Muscle of arm (tissue), 14 donors: Measurements from ENCODE around the gene TRIM43B. TPM values are rescaled to one million over a fixed set of nuclear protein-coding genes. Genes with fewer than 3 reads are reported as not detected.
"Not testable (repeated sequence)": the region's sequence is repeated elsewhere in the genome, so short reads cannot be mapped to it uniquely, and the experiment has no call there.

ENCODE experiments used
- DNase-seq: peaks from one replicate; pipeline ENCODE4 v3.0.0-alpha.2; 2013
- long read RNA-seq, 11 donors: transcript quantifications; one replicate each; lab custom pipeline, GENCODE V29; 2026
- polyA plus RNA-seq, 12 donors: library from polyadenylated mRNA; unstranded; fragments of 120-200 nt; gene quantifications; one replicate each; pipeline ENCODE4 v1.2.1, GENCODE V29; 2013; ENCODE audit not compliant: insufficient read length in 12 of 12

Gene TRIM43B
- polyA plus RNA-seq: not detected
- long read RNA-seq, donor 1: 0 reads
- long read RNA-seq, donor 2: 0 reads
- long read RNA-seq, donor 3: 0 reads
- long read RNA-seq, donor 4: 0 reads
- long read RNA-seq, donor 5: 0 reads
- long read RNA-seq, donor 6: 0 reads
- long read RNA-seq, donor 7: 0 reads
- long read RNA-seq, donor 8: 0 reads
- long read RNA-seq, donor 9: 0 reads
- long read RNA-seq, donor 10: 0 reads
- long read RNA-seq, donor 11: 0 reads

DNA sequence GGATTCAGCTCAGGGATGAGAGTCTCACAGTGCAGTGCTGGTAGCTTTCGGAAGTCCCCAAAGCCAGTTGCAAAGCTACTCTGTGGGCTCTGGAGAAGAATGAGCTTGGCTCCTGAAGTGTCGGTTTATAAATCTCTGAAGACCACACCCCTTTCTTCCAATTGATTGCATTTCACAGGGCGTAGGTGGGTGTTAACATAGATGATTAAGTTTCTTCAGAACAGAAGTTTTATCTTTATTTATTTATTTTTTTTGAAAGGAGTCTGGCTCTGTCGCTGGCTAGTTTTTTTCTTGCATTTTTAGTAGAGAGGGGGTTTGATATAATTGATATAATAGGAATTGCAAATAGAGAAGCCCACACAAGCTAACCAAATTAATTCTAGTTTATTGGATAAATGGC lies at the start of gene TRIM43B:
TRIM43B (minus strand) TSS at position 101 of the 400 bp plus-strand sequence. CDS start 2,040 bp downstream, outside the sequence.
- DNase-seq: not testable (repeated sequence)

DNA sequence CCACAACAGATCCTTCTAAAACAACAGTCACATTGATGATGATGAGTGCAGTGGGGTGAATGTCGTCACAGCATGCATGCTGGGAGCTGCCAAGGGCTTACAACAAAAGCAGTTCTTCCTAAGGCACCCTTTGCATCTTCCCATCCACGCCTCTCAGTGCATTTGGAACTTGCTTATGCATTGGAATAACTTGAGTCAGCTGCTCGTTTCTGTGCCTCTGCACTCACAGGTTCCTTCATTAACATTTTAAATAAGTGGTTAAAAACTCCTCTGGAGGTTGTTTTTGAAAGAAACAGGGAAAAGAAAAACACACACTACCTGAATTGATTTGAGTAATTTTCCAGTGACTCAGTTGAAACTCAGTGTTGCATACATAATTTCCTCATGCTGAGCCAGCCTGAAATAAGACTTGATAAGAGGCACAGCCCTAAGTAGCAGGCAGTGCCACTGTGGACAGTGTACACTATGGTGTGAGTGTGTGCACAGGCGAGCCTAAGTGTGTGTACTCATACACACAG lies 46.8 kb upstream of the TRIM43B start:
- no peak for DNase-seq

DNA sequence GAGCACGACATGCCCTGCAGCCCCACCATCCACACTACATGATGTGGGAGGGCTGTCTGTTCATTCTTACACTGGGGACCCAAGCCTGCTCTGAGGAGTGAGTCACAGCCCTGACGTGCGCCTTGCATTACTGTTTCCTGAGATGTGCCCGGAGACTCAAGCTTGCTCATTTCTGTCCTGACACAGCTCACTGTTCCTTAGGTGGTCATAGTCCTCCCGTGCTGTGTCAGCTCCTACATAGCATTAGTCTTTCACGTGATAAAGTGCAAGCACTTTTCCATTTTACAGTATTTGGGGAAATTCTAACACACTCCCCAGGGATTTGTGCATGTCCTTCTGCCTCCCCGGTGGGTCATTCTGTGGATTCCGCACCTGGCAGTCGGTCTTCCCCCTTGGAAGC lies 46.2 kb upstream of the TRIM43B start:
- no peak for DNase-seq

- DNase-seq: peak; percentile 54
Measured at GRCh38 chr2:95526360-95527341, 42.1 kb upstream of the TRIM43B start.

DNA sequence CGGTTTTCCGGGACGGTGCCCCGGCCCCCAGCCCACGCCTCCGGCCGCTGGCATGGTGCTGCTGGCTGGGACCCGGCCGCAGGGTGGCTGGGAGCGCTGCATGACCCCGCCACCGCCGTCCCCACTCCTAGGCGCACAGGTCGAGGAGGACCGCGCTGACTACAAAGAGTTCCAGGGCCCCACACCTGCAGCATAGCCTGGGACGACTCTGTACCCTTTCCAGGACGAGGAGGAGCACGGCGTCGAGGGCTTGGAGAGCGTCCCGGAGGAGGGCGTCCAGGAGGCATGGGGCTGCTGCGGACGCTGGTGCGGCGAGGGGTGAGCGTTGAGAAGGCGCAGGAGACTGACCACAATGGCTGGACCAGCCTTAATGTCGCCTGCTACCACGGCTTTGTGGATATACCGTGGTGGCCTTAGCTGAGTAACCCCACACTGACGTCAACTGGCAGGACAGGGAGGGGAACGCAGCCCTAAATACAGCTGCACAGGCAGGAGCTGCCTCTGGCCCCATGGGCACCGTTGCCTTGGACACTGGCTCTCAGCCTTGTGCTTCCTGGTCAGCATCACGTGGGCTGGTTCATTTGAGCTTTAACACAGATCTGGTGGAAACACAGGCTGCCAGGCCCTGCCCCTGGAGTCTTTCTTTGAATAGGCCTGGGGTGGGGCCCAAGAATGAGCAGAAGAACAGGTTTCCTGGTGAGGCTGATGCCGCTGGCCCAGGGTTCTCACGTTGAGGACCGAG lies 40.9 kb upstream of the TRIM43B start:
- DNase-seq: peak; percentile 2

DNA sequence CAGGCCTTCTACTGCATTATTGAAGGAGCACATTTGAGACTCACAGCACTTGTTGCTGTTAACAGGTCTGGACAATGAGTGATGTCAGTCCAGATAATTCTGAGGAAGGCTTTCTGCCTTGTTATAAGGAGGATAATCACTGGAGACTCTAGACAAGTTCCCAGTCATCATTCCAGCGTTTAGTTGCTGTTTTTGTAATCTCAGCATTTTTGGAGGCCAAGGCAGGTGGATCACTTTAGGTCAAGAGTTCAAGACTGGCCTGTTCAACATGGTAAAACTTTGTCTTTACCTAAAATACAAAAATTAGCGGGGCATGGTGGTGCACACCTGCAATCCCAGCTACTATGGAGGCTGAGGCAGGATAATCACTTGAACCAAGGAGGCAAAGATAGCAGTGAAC lies 39.6 kb upstream of the TRIM43B start:
- no peak for DNase-seq

GRCh38 chr2:95514718-95515117 lies 30.2 kb upstream of the TRIM43B start:
- DNase-seq: no peak

DNA sequence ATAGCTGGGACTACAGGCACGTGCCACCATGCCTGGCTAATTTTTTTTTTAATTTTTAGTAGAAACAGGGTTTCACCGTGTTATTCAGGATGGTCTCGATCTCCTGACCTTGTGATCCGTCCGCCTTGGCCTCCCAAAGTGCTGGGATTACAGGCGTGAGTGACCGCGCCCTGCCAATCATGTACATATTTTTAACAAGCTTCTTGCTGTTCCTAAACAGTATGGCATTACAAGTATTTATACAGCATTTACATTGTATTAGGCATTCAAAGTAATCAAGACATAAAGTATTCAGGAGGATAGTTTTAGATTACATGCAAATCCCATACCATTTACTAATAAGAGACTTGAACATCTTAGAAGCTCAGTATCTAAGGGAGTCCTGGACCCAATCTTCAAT lies 29.7 kb upstream of the TRIM43B start:
- DNase-seq: not testable (repeated sequence)

DNA sequence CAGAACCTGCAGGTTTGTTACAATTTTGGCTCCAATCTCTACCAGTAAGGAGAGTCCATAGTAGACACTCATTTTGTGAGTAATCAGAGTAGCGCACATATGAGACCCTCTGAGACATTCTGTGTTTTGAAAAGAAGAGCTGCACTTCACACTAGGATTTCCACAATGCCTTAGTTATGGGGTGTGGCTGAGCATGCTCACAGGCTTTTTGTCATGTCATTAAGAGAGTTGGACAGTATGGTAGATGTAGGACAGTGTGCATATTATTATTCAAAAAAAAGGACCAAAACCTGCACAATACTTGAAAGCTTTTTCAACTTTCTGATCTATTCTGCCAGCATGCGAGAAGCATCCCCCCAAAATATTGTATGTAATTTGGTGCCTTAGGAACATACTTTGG lies 24.9 kb upstream of the TRIM43B start:
- DNase-seq: no peak

DNA sequence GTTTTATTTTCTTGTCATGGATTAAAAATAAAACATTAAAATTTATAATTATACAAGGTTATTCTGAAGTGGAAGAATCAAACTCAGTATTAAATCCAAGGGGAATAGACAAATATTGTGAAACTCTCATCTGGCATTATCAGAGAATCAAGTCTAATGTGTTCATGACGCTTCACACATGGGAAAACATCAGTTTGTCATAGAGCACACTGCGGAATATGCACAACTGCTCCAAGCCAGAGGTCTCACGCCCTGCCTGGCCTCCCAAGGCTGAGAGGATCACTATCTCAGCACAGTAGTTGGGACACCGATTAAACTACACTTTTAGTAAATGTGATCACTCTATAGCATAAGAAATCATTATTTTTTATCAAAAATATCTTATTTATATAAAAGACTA lies 20.7 kb upstream of the TRIM43B start:
- no peak for DNase-seq

DNA sequence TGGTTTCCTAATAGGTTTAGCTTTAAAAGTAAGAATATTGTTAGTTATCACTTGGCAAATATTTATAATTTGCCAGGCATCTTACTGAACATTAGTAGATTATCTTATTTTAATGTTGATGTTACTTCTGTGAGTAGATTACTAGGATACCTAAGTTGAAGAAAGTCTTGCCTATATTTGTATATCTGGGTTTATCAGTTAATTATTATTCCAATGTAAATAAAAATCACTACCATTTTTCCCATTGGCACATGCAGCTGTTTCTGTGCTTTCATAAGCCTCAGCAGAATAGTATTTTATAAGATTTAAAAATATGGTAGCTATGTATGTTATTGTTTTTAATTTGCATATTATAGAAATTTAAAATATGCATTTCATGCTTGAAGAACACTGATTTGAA lies 16.3 kb upstream of the TRIM43B start:
- DNase-seq: no peak

- not testable (repeated sequence) for DNase-seq
Measured at GRCh38 chr2:95492076-95492475, 7.5 kb upstream of the TRIM43B start.

DNA sequence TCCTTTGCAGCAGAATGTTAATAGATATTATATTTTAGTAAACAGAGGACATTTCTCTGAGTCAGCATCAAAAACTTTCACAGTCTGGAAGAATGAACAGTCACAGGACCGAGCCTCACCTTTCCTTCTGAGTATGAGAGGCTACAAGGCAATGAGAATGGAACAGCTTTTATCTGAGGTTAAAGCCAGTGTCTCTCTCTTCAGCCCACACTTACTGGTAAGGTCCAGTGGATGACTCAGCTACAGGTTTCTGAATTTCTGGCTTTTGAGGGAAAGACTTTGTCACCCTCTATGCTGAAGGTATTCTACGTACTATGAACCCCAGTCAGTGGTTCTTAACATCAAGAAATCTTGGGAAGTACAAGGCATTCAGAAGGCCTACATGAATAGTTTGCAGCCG lies 9.5 kb downstream of the TRIM43B start:
- not testable (repeated sequence) for DNase-seq

GRCh38 chr2:95467984-95468383 lies 16.6 kb downstream of the TRIM43B start:
- DNase-seq: not testable (repeated sequence)

- DNase-seq: not testable (repeated sequence)
Measured at GRCh38 chr2:95466572-95466971, 18.0 kb downstream of the TRIM43B start.

- DNase-seq: not testable (repeated sequence)
Measured at GRCh38 chr2:95463292-95463691, 21.3 kb downstream of the TRIM43B start.

DNA sequence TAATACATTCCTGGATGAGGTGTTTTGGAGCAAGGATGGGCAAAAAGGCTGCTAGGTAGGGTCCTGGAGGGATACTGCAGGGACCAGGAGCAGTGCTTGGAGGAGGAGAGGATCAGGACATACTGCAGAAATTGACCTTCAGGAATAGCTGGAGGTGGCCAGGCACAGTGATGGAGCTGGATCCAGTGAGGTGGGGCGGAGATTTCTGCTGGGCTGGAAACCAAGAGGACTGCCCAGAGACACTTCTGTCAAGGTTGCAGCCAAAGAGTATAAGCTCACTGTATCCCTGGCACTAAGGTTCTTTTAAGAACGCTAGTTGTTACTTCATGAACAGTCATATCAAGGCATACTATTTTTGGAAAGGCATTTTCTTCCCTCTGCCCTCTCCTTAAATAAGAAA lies 39.2 kb downstream of the TRIM43B start:
- not testable (repeated sequence) for DNase-seq

- not testable (repeated sequence) for DNase-seq
Measured at GRCh38 chr2:95442474-95443099, 42.0 kb downstream of the TRIM43B start.

DNA sequence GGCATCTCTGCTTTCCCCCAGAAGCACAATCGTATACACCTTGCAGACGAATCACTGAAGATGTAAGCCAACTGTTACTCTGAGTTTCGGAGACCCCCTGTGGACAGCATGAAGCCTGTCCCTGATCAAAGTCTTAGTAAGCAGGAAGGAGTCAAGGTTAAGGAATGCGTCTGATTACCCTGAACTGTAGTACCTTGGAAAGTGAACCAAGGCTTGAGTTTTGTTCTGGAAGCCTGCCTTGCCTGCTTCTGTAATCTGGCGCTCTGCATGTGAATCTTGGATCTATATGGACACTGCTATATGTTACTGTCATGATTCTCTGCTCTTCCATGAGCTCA lies 48.7 kb downstream of the TRIM43B start:
- DNase-seq: not testable (repeated sequence)

- DNase-seq: not testable (repeated sequence)
Measured at GRCh38 chr2:95435162-95435871, 49.2 kb downstream of the TRIM43B start.
